A172 (cell line): ENCODE measurements around the gene AKAP13. TPM values are rescaled to one million over a fixed set of nuclear protein-coding genes. Genes with fewer than 3 reads are reported as not detected.
"Not testable (repeated sequence)": the region's sequence is repeated elsewhere in the genome, so short reads cannot be mapped to it uniquely, and the experiment has no call there.

Experiments used
- DNase-seq: peaks from one replicate; pipeline ENCODE4 v3.0.0-alpha.2; 2015; ENCODE audit warnings: low spot score
- total RNA-seq: library from RNA; depleted of rRNA; stranded (reverse); fragments of >200 nt; shearing (Covaris generic); gene quantifications from 2 replicates; pipeline ENCODE4 v1.2.3, GENCODE V29; 2014

The AKAP13 gene
- total RNA-seq, 1 experiment from 2014 or later, result 35.9 TPM

GRCh38 chr15:85475317-85475701, 94.9 kb downstream of the AKAP13 start:
- no peak for DNase-seq

GRCh38 chr15:85475711-85476110, 95.3 kb downstream of the AKAP13 start:
- no peak for DNase-seq

DNA sequence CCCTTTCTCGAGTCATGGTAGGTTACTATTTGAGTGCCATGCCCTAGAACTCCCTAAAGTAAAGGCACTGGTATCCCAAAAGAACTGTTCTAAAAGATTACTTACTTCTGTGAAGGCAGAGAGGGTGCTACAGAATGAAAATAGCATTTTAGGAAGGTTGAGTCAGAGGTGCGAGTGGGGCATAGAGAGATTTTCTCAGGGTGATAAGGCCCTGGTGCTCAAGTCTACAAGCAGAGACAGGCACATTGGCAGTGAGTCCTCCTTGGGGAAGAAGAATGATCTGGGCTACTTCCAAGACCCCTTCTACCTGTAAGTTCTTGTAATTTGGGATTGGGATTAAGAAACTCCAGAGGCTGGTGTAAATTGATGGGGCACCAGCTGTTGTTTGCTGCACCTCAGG, 96.7 kb downstream of the AKAP13 start:
- no peak for DNase-seq

DNA sequence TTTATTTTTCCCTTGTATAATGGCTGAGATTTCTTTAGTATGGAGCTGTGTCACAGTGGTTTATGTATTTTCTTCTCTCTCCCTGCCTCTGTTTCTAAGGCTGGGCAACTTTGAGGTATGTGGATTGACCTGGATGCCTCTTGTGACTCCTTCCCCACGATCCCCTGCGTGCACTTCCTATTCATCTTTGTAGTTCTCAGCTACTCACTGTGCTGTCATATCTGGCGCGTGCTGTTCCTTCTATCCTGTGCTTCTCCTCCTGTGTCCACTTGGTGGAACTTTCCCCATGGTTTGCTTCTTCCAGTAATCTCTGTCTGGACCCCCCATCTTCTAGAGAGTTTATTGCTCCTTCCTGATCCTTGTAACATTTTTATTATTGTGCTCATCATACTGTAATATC, 97.3 kb downstream of the AKAP13 start:
- peak; percentile 47 for DNase-seq

DNA sequence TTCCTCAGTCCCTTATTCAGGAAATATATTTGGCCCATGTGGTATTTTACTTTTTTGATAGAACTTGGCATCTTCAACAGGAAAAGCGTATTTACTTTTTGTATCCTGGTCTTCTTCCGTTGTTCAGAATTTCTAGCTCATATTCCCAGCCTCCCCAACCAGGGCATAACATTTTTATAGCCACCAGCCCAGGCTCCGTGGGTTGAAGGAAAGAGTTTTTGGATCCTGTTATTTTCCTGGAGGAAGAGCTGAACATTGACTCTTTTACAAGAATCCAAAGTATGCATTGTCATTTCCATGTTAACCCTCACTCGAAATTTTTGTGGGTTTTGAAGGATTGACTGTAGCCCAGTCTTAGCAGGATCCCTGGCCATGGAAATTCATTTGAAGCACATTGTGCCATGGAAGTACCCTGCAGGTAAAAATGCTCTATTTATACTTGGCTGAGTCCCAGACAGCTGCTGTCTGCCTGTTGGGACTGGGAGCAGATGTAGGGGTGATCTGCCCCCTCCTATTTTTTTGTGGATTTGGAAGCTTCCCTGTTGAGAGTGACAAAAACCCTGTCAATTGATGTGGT, 98.8 kb downstream of the AKAP13 start:
- DNase-seq, result peak; percentile 65

GRCh38 chr15:85480923-85481322, 100.5 kb downstream of the AKAP13 start:
- no peak for DNase-seq

DNA sequence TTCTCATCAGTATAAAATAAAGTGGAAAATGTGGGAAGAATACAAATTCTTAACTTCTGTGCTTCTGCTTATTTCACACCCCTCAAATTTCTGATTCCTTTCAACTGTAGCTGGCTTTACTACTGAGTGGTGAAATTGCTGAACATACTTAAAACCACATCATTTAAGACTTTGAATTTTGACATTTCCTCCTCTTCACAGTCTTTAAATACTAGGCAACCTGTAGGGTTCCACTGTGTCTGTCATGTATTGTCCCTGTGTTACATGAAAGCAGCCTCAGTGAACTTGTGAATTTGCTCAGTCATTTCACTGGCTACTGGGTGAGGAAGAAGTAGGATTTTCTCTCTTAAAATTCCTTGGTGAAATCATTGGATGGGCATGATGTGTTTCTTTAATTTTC, 101.1 kb downstream of the AKAP13 start:
- DNase-seq, result not testable (repeated sequence)

DNA sequence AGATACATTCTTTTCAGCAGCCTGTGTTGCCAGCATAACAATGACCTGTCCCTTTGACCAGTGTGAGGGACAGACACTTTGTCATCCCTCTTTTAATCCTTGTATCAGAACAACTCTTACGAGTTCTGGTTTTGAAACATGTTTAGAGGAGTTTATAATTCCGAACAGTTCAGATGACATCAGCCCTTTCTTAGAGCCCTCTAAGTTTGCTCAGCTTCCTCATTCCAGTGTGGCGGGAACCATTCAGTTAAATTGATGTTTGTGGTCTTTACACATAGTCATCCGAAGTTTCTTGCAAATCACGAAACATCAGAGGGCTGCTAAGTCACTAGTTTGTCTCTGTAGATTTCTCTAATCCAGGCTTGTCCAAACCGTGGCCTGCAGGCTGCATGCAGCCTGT, 102.5 kb downstream of the AKAP13 start:
- peak; percentile 70 for DNase-seq

DNA sequence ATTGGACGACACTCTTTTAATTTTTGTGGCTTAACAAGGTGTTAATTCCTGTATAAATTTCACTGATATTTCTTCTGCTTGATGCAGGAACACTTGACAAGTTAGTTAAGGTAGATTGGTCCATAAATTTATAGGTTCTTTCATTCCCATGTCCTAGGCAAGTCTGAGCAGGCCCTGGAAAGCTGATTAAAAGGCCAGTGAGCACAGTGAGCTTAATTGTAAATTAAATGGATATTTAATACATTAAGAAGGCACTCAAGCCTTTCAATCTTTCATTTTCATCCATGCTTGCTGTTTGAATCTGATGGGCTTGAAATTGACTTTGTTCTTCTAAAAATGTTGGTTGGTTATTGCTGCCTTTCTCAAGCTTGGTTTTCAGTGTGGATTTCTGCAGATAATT, 103.6 kb downstream of the AKAP13 start:
- DNase-seq, result not testable (repeated sequence)

DNA sequence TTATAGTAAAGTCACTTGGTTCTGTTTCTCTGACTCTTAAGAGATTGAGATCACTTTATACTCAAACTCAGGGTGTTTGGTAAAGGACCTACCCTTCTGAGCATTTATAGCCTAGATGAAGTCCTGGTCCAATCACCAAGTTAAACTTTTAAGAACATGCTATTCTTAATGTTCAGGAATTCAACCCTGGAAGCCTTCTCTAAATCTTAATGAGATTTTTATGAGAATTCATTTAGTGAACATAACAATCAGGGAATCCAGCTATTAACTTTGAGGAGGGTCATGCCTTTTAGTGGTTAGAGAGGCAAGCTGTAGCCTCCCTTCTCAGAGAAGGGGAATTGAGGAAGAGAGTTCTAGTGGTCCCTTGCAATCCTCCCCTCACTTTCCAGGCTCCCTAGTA, 104.5 kb downstream of the AKAP13 start:
- DNase-seq, result not testable (repeated sequence)

GRCh38 chr15:85485956-85486567, 105.7 kb downstream of the AKAP13 start:
- peak; percentile 57 for DNase-seq

DNA sequence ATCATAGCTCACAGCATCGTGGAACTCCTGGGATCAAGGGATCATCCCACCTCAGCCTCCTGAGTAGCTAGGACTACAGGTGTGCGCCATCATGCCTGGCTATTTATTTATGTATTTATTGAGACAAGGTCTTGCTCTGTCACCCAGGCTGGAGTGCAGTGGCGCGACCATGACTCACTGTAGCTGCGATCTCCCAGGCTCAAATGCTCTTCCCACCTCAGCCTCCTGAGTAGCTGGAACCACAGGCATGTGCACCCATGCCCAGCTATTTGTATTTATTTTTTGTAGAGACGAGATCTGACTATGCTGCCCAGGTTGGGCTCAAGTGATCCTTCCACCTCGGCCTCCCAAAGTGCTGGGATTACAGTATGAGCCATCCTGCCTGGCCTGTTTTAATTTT, 107.4 kb downstream of the AKAP13 start:
- DNase-seq, result not testable (repeated sequence)

- no peak for DNase-seq
Observed at GRCh38 chr15:85488997-85489396, 108.6 kb downstream of the AKAP13 start.

DNA sequence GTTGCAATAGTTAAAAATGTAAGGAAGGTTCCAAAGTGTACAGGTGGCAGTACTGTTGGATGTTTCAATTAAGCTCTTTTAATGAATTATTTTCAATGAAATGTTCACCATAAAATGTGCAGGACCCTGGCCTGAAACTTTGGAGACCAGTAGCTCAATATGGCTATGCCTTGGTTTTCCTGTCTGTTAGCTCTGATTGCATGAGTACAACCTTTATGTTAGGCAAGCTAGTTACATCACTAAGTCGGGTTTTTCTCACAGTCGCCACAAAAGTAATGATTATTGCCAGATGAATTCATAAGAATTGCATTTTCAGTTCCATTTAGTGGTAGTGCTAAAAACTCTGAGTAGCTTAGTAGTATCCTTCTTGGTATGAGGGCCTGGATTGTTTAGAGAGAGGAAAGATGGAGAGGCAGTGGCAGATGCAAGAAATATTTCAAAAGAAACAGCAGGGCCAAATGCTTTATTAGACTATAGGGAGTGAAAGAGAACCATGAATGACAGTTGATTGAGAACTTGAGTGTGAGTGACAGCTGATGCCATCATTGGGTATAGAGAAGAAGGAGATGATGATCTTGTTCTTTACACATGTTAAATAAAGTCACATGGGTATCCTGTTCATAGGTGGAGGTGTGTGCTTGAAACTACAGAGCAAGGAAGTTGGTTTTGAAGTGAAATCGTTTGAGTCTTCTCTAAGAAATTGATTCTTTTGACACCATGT, 109.5 kb downstream of the AKAP13 start:
- DNase-seq, result no peak

GRCh38 chr15:85490856-85491255, 110.5 kb downstream of the AKAP13 start:
- no peak for DNase-seq

DNA sequence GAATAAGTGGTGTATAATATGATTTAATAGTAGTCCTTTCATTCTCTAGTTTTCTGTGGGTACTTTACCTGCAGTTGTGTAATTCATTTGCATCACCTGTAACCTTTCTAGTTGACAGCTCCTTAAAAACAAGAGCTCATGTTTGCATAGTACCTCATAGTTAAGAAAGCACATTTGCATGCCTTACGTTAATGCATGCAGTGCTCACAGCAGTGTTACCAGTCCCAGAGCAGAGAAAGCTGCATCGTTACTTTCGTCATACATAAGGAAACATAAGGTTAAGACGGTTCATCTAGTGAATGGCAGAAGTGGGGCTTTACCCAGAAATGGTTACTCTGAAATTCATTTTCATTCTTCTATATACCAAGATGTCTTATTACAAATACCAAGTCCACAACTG, 111.3 kb downstream of the AKAP13 start:
- no peak for DNase-seq

DNA sequence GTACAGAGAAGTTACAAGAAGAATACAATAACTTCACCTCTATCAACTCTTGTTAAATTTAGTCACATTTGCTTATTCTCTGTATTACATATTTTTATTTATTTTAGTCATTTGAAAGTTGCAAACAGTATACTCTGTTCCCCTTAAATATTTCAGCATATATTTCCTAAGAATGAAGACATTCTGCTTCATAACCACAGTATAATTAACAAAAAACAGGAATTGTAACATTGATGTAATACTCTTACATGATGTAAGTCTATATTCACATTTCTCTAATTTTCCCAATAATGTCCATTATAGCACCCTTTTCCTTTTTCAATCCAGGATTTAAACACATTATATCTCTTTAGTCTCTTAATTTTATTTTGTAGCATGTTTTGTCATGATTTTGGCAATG, 112.0 kb downstream of the AKAP13 start:
- DNase-seq, result no peak

GRCh38 chr15:85493260-85493659, 112.9 kb downstream of the AKAP13 start:
- DNase-seq, result no peak

- DNase-seq, result peak; percentile 95
Observed at GRCh38 chr15:85494048-85494777, 113.8 kb downstream of the AKAP13 start.

DNA sequence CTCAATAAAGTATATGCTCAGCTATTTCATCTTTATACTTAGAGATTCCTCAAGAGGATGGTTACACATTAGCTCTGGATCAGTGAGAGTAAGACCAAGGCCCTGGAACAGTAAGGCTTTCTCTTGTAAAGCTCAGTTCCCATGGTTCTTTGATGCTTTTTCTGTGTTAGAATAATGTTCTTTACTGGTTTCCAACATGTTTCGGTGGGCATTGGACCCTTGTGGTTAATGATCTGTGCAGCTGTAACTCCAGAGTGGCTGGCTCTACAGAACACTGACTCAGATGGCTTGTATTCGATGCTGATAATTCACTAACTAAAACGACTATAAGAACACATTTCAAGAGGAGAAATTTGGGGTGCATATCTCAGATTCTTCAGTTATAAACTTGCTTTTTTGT, 114.7 kb downstream of the AKAP13 start:
- no peak for DNase-seq

DNA sequence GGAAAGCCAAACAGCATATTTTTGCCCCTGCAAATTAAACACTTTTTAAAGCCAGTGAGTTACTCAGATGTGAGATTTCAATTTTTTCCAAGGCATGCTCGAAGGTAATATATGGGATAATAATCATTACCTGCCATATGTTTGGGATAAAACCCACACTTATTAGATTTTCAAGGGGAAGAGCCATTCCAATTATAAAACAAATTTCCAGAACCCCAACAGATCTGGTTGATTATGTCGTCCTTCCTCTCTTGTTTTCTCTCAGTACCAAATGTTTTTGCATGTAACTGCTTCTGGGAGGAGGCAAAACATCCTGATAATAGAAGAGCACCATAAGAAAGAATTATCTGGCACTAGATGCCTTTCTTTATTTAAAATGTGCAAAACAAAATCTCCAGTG, 115.1 kb downstream of the AKAP13 start:
- no peak for DNase-seq

DNA sequence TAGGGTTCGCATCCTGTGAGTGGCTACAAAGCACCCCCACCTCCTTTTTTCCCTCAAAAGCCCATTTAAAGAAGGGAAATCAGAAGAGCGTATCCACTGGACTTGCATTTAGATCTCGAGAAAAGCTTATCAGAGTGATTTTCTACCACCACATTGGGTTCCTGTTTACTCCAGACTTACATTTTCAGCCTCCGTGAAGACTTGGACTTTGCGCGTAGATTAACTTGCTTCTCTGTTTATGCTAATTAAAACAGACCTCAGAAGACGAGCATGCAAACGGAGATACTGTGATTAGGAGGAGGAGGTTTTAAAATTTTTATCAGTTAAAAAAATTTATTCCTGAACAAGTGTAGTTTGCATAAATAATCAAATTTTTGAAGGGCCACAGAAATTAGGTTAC, 115.7 kb downstream of the AKAP13 start:
- no peak for DNase-seq
